NCI-H69 (cell line): ENCODE data around the gene BTBD7.

Source experiments
- DNase-seq: peaks from one replicate; lab custom pipeline; 2025; lab: John Stamatoyannopoulos, UW

The BTBD7 gene

GRCh38 chr14:93302688-93303581, 29.9 kb downstream of the BTBD7 start:
- no peak for DNase-seq

GRCh38 chr14:93301821-93302447, 30.9 kb downstream of the BTBD7 start:
- no peak for DNase-seq

GRCh38 chr14:93299866-93300265, 33.0 kb downstream of the BTBD7 start:
- DNase-seq: no peak

DNA sequence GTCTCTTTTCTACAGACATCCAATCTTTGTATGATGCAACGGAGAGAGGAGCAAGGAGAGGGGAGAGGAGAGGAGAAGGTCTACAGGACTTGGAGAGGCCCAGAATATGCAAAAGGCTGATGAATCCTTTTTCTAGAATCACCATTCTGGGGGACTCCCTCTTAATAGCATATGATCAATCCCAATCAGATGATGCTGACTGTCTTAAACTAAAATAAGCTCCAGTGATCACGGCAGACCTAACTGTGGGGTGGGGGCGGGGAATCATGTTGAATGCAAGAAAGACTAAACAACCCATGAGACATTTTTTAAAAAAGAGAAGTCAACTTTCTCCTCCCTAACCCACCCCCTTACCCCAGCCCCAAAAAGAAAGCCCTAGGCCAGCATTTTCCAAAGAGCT, 33.4 kb downstream of the BTBD7 start:
- DNase-seq: no peak

DNA sequence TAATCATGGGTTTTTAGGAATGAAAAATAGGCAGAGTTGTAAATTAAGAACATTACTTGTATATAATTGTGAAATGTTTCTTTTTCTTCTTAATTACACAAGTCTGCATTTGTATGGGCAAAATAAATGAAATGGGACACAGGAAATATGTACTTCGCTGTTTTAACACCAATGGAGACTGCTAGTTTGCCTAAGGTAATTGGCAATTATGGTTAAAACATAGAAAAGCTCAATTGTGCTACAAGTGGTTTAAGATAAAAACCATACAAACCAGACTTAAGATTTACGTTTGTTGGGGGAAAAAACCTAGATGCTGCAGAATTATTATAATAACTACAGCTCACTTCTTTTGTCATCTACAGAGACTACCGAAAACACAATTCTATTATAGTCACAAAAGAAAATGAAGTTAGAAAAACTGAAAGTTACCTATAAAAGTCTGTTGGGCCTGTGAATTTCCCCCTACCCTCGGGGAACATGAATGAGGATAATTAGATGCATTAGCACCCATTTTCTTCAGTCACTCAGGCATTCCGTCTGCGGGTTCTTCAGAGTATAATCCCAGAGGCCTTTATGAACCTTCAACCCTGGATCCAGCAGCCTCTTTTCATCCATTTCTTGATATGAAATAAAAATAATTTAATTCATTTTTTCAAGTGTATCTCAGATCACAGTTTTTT, 37.2 kb downstream of the BTBD7 start:
- DNase-seq: peak; percentile 91

GRCh38 chr14:93286212-93286890, 46.5 kb downstream of the BTBD7 start:
- DNase-seq: no peak

- peak; percentile 15 for DNase-seq
Measured at GRCh38 chr14:93285044-93285443, 47.8 kb downstream of the BTBD7 start.

DNA sequence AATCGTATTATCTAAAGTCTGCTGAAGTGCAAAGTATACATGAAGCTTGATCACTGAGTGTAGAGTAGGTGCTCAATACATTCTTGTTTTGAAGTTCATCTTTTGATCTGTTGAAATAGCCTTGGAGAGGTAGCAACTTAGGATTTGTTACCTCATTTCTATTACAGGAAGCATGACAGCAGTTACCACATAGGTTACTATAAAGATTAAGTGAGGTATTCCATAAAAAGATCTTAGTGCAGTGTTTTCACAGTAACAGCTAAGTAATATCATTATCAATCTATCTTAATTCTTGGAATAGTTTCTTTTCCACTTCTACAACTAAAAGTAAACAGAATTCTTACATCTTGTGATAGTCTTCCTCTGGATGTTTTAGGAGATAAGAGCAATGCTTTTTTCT, 50.9 kb downstream of the BTBD7 start:
- DNase-seq: no peak

- no peak for DNase-seq
Measured at GRCh38 chr14:93280743-93281142, 52.1 kb downstream of the BTBD7 start.

DNA sequence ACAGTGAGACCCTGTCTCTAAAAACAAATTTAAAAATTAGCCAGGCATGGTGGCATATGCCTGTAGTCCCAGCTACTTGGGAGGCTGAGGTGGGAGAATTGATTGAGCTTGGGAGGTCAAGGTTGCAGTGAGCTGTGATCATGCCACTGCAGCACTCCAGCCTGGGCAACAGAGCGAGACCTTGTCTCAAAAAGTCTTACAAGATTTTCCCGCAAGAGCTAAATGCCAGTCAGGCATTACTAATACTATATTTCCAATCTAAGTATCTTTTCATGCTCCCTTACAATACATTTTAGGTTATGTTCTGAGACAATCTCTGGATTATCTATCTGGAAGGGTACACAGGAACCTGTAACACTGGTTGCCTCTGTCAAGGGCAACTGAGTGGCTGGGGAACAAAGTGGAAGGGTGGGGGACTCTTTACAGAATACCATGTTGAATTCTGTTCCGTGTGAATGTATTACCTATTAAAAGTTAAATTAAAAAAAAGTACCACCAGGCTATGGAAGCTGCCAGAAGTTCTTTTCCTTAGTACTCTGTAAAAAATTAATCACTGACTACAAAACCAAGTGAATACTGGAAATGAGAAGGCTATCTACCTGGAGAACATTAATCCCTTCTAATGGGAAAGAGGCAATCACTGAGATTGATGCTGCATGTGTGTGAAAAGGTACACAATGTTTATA, 56.7 kb downstream of the BTBD7 start:
- DNase-seq: no peak

GRCh38 chr14:93274055-93274806, 58.6 kb downstream of the BTBD7 start:
- DNase-seq: no peak

DNA sequence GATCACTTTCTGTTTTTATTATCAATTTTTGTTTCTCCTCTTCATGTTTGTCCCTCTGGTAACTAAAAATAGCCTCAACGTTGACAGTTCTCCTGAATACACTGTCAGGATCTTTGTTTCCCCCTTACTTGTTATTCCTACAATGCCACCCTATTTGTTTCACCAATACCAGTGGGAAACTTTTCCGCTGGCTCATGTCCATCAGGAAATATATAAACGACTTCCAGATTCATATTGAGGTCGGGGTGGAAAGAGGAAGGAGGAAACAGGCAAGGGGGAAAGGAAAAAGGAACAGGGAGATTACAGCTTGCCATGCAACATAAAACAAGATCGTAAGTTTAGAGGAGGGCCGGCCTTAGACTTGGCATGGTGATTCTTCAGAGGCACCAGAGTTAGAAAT, 61.7 kb downstream of the BTBD7 start:
- DNase-seq: no peak

DNA sequence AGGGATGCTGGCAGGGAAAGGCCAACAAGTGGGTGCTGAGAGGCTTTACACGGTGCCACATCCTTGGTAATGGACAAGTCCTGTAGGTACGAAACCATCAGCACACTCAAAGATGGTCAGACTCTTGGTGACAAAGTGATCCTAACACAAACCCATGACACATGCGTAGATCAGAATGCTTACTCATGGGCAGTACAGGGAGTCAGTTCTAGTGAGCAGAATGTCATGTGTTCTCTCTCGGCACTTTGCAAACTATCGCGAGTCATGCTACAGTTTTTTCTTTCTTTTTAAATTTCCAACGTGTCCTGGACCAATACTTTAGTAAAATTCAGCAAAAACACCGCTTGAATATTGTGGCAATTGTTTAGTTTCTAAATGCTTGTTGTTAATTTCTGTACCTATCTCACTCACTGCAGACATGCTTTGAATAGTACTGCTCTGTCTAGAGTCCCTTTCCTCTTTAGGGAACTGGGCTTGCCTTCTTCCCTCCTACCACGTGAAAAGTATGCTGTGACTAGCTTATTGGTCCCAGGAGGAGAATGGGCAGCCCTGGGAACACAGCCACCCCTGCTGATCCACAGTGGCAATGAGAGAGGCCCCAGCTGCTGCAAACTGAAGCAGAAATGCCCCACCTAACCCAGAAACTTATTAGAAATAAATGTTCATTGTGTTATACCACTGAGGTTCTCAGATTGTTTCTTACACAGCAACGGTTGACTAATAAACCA, 63.3 kb downstream of the BTBD7 start:
- DNase-seq: no peak

DNA sequence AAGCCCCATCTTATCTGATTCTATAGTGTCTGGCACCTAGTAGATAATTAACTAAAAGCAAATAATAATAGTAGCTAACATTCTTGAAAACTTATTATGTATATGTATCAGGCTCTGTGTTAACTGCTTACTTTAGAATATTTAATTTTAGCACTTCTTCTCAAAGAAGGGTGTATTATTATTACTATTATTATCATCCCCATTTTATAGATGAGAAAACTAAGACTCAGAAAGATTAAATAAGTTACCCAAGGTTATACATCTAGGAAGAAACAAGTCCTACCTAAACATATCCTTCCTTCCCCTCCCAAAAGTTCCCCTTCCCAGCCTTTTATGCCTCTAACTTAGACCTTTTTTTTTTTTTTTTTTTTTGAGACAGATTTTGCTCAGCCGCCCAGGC, 64.4 kb downstream of the BTBD7 start:
- no peak for DNase-seq

GRCh38 chr14:93267149-93267711, 65.6 kb downstream of the BTBD7 start:
- no peak for DNase-seq

DNA sequence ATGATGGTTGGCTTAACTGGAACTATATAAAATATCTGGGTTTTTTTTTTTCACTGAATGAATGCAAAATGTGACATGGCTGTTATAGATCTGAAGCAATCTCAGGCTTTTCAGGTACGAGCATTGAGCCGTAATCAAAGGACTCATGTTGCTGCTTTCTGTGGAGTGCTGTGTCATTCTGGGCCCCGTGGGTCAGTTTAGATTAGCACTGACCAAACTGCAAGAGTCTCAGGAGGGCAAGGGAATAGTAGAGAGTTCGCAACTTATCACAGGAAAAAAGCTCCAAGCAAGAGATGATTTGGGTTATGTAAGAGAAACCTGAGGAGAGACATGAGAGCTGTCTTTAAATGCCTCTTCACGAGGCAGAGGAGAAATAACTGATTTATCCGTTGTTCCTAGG, 66.7 kb downstream of the BTBD7 start:
- no peak for DNase-seq

- peak; percentile 62 for DNase-seq
Measured at GRCh38 chr14:93263416-93263815, 69.4 kb downstream of the BTBD7 start.

- DNase-seq: no peak
Measured at GRCh38 chr14:93262446-93262845, 70.4 kb downstream of the BTBD7 start.

DNA sequence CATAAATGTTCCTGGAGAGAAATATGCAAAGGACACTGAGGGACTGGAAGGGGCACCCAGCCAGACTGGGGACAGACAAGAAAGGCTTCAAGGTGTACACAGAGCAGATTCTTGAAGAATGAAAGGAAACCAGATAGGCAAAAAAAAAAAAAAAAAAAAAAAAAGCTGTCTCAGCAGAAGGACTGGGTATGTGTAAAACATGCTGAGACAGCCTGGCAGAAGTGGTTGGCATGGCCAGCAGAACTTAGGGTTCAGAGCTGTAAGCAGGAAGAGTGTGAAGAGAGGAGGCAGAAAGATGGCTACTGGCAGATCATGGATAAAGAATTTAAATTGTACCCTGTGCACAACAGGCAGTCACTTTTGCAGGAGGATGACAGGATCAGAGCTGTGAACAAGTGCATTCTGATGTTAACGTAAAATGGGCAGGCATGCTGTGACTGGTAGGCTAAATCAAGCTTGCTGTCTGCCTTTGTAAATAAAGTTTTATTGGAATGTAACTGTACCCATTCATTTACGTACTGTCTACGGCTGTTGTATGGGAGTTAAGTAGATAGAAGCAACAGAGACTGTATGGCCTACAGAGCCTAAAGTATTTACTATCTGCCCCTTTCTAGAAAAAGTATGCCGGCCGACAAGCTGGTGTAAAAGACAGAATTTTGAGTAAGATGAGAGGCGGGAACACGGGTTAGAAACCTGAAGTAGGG, 83.6 kb downstream of the BTBD7 start:
- no peak for DNase-seq
